ENCODE measurements around the gene SCARB1.

- TF ChIP-seq, protein P1, sequence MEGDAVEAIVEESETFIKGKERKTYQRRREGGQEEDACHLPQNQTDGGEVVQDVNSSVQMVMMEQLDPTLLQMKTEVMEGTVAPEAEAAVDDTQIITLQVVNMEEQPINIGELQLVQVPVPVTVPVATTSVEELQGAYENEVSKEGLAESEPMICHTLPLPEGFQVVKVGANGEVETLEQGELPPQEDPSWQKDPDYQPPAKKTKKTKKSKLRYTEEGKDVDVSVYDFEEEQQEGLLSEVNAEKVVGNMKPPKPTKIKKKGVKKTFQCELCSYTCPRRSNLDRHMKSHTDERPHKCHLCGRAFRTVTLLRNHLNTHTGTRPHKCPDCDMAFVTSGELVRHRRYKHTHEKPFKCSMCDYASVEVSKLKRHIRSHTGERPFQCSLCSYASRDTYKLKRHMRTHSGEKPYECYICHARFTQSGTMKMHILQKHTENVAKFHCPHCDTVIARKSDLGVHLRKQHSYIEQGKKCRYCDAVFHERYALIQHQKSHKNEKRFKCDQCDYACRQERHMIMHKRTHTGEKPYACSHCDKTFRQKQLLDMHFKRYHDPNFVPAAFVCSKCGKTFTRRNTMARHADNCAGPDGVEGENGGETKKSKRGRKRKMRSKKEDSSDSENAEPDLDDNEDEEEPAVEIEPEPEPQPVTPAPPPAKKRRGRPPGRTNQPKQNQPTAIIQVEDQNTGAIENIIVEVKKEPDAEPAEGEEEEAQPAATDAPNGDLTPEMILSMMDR (tag by site-specific recombination; IDR thresholded peaks at IDR 0.05), result no peak
- TF ChIP-seq, protein P2, sequence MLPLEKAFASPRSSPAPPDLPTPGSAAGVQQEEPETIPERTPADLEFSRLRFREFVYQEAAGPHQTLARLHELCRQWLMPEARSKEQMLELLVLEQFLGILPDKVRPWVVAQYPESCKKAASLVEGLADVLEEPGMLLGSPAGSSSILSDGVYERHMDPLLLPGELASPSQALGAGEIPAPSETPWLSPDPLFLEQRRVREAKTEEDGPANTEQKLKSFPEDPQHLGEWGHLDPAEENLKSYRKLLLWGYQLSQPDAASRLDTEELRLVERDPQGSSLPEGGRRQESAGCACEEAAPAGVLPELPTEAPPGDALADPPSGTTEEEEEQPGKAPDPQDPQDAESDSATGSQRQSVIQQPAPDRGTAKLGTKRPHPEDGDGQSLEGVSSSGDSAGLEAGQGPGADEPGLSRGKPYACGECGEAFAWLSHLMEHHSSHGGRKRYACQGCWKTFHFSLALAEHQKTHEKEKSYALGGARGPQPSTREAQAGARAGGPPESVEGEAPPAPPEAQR (tag by site-specific recombination; IDR thresholded peaks at IDR 0.05), result no peak
- no peak for TF ChIP-seq ZBTB17 (tag by site-specific recombination; IDR thresholded peaks at IDR 0.05)
- no peak for TF ChIP-seq ZNF155 (tag by site-specific recombination; IDR thresholded peaks at IDR 0.05)
- no peak for TF ChIP-seq ZNF2 (tag by site-specific recombination; IDR thresholded peaks at IDR 0.05)
- no peak for TF ChIP-seq ZNF530 (tag by site-specific recombination; IDR thresholded peaks at IDR 0.05; ENCODE audit: low read depth)
- no peak for TF ChIP-seq ZNF398 (tag by site-specific recombination; IDR thresholded peaks at IDR 0.05)
- TF ChIP-seq KLF9 (tag by site-specific recombination; IDR thresholded peaks at IDR 0.05; ENCODE audit: low read depth), result no peak
- TF ChIP-seq YY1 (tag by site-specific recombination; IDR thresholded peaks at IDR 0.05), result no peak
- no peak for TF ChIP-seq REST (tag by site-specific recombination; IDR thresholded peaks at IDR 0.05)
- TF ChIP-seq ZNF701 (tag by site-specific recombination; IDR thresholded peaks at IDR 0.05), result no peak
Measured at GRCh38 chr12:124777399-124778372, 86.0 kb downstream of the SCARB1 start.
